ENCODE measurements around the gene KIF6.

The KIF6 gene

DNA sequence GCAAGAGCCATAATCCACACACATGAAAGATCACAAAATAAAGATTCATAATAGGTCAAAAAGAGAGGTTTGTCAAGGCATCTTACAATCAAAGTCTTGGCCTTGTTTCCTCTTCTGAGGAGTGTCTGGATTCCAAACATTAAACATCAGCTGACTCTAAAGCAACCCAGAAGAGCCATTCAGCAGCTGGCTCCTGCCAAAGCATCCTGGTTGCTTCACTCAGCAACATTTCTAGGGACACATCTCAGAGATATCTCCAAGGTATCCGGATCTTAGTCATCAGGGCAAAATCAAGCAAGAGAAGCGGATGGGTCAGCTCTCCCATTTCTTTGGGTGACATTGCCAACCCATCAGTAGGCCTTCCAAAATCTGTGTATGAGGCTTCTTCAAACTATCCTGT lies 139.6 kb downstream of the KIF6 start:
- no peak for DNase-seq

DNA sequence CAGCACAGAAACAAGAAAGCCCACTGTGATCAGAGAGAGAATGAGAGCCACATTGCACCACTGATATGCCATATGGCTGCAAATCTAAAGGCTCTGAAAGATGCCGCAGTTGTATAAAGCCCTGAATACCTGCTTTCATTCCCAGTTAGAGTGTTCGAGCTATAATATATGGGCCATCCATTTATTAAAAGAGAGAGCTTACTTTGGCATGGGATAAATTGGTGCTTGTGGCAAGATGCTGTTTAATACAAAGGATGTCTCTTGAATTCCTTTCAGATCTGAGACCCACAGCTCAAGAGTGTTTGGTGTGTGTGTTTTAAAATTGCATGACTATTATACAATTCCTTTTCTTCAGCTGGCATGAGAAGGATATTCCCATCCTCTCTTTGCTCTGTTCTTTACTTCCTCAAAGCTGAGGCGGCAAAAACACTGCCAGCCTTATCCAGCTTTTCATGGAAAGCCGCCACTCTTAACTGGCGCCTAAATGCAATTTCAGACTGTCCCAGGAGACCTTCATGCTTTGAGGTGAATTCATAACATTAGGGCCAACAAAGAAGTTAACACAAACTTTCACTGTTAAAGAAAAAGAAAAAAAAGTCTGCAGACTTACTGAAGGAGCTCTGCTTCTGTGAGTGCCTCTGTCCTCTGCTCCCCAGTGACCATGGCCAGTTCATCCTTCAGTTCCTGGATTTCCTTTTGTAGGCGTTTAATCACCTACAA lies 147.6 kb downstream of the KIF6 start:
- no peak for DNase-seq

DNA sequence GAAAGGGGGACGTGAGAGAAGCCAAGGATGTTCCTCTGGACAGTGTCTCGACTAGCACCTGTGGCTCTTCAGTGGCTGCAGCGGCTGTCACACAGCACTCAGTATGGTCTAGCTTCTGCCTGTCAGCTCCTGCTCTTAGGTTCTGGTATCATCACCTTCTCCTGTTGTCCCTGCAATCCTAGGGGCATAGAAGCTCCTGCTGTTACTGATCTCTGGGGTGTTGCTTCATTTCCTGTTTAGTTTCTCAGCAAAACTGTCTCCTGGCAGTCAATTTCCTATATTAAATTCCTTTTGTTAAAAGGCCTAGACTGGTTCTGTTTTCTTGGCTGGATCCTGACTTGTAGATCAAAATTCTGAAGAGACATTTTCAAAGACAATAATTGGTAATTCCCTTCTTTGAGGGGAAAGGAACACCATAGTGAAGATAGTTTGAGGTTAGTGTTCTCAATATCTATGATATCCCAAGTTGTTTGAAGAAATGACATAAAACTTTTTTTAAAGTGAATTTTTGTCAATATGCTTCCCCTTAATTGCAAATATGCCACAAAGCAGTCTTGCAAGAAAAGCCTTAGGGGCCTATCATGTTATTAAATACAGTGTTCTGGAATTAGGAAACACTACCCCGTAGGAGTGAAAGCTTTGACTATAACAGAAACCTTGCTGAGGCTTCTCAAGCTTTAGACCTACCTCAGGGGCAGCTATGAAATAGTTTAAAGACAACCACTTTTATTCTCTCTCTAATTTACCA lies 148.5 kb downstream of the KIF6 start:
- DNase-seq, result no peak

DNA sequence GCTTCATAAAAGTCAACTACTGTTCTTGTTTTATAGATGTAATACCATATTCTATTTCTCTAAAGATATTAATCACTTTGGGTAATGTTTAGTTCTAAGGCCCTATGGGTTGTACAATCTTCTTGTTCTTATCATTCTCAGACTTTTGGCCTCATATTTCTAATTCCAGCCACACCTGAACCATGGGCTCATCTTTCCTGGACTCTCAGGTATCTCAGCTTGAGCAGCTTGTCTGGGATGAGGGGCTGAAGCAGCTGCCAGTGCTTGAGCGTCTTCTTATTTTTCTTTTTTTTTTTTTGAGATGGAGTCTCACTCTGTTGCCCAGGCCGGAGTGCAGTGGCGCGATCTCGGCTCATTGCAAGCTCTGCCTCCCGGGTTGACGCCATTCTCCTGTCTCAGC lies 150.2 kb downstream of the KIF6 start:
- DNase-seq, result no peak

DNA sequence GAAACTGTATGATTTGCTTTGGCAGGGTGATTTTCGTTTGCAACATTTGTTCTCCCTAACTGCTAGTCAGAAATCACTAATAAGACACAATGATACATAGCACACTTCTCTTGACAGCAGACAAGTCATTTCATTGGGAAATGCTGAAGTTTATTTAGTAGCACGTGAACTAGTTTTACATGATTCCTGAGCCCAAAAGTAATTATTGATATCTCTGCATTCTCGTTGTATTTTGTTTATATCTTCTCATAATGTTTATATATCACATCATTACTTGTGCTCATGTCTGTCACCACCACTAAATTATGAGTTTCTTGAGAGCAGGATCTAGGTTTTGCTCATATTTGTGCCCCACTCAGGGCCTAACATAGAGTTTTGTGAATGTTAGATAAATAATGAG lies 151.7 kb downstream of the KIF6 start:
- no peak for DNase-seq

DNA sequence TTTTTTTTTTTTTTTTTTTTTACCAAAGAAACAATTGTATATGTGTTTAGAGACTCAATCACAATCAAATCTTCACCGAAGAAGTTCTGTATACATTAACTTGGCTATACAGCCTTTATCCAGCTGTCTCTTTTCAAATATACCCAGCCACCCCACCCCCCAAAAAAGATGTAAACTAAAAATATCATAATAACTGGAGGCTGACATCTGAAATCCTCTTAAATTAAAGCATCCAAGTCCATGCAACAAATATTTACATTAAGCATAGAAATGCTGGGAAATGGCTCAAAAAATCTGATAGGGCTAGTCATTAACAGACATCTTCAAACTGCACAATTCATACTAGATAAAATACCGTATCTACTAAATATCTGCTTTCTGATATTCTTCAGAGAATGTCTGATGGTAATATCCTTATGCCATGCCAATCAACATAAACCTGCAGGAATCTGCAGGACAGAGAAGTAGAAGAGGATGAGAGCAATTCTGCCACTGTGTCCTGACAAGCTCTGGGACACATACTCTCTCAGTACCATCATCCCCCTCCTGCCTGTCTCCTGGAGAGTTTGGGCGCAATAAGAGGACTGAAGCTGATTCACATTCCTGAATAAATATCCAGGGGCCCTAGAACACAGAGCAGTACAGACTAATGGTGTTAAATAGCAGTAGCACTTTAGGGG lies 152.4 kb downstream of the KIF6 start:
- no peak for DNase-seq

DNA sequence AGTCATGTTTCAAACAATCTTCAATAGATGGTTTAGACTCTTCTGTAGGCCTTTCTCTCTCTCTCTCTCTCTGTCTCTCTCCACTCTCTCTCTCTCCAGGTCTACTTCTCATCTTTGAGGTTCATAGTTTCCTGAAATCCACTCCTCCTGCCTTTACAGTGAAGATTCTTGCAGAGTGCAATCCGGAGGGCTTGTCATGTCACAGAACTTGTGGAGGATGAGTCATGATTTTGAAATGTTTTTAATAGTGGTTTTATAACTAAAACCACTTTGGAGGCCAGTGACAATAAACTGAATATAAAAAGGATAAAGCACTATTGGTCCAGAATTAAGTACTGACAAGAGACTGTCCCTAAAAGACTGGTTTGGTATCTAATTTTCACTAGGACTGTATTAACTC lies 156.3 kb downstream of the KIF6 start:
- no peak for DNase-seq

DNA sequence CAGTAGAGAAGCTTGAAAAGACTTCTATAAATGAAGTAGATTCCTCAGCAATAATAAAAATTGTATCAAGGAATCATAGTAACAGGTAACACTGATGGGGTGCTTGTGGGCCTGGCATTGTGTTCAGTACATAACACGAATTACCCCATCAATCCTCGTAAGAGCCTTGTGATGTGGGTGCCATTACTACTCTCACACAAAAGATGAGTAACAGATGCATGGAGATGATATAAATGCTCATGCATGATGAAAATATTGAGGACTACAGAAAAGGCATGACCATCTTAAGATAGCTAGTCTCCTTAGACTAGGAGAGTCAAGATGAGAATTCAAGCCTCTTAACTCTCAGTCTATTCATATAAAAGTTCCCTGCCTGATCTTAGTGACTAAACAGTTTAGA lies 158.1 kb downstream of the KIF6 start:
- DNase-seq, result no peak

DNA sequence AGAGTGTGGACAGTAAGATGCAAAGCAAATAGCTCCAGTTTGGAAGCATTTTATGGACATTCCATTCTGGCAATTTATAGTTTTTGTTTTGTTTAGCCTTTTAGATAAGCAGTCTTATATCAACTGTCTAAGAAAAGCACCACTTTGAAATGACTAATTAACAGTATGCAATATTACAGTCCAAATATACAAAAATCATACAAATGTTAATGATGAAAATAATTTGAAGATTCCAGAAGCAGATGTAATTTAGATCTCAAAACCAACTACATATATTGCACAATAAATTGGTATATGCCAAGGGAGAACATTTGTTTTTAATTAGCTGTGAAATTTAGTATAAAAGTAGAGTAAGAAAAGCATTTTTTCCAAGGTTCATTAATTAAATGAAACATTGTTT lies 158.8 kb downstream of the KIF6 start:
- no peak for DNase-seq

DNA sequence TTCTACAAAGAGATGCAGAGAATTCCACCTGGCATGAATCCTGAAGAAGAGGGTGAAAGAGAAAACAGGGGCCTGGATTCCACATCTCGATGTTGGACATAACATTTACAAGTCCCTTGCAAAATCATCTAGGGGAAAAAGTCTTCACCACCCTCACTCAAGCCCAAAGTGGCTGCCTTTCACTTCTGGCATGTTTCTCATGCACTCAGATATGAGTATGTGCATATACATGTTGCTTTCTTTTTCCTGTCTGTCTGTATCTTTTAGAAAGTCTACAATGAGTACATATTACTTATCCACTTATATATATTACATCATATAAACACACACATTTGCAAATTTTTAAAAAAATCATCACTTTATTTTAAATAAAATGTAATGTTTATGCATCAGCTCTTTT lies 159.3 kb downstream of the KIF6 start:
- DNase-seq, result no peak

DNA sequence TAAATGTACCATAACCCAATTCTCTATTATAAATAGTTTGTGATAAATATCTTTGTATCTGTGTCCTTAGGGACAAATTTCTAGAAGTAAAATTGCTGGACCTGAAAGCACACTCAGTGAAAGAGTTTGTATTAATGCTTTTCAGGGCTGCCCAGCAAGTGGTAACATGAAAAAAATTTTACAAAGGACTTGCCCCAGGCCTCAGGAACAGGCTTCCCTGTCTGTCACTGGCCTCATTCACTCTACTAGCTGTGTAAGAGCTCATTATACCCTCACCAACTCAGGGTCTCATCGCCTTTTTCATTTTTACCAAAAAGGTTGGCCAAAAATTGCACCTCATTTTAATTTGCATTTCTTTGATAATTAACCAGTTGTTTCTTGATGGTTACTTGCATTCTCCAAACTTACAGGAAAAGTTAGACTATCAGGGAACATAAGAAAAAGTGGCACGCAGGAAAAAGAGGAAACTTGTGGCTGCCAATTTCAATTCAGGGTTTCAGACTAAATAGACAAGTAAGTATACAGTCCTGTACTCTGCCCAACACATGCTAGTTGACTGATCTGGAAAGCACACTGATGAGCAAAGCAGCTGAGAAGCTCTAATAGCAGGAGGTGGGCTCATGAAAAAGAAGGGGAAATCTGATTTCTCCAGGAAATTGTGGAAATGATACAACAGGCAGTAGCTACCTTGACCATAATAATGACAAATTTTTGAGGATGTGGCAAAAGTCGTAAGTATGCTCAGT lies 161.5 kb downstream of the KIF6 start:
- DNase-seq, result no peak

DNA sequence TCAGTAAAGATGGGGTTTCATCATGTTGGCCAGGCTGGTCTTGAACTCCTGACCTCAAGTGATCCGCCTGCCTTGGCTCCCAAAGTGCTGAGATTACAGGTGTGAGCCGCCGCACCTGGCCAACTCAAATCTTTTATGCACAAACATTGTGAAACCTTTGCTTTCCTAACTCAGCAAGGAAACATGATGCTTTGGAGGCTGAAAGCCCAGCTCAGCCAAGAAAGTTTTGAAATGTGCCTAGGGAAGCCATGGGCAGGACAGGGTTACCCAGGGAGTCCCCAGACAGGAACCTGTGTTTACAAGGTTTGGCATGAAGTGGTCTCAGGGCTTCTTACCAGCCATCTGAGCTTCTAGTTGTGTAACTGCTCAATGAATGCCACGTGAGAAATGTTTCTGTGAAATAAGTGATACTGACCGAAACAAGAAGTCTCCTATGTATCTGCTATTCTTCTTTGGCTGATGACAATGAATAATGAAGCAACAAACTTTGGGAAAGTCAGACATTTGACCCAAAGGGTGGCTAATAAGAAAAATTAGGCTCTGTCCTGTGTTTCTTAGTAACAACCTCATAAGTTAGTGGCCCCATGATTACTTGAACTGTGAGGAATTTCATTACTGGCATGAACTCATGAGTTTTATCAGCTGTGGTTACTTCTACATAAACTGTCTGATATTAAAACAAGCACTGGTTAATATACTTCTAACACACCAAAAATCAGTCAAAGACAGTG lies 163.5 kb downstream of the KIF6 start:
- DNase-seq, result no peak

DNA sequence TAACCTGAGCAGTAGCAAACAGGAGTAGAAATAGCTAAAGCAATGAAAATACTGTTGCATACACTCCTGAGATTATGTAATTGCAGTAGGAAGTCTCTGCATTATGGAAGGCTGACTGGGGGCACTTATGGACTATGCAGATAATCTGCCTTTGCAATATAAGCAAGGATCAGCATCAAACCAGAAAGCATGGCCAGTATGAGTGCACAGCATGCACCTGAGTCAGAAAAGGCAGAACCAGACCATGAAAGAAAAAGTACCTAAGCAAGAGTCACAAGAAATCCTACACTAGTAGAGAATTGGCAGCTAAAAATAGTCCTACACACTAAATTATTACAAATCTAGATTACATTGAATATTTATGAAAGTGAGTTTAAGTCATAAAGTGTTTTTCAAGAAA lies 164.3 kb downstream of the KIF6 start:
- no peak for DNase-seq

DNA sequence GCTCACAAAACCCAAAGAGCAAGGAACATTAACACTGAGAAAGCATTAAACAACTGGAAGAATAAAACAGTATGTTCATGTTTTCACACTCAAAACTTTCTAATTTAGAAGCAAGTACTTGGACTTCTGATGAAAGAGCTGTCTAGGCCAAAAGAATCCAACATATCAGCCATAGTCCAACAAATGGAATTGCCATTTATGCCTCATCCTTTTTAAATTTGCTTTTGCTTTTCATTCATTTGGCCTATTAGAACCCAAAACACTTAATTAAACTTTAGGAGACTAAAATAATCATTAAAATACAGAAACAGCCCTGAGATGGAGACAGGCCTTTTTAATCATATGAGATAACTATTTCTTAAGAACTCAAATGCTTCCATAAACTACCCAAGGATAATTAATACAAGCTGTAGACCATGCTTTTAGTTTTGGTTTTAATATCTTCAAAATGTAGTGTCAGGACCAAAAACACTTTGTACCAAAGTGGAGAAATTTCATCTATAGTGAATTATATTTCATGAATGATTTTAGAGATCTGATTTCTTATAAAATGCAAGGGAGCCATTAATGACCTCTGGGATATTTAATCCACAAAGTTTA lies 166.5 kb downstream of the KIF6 start:
- DNase-seq, result no peak

DNA sequence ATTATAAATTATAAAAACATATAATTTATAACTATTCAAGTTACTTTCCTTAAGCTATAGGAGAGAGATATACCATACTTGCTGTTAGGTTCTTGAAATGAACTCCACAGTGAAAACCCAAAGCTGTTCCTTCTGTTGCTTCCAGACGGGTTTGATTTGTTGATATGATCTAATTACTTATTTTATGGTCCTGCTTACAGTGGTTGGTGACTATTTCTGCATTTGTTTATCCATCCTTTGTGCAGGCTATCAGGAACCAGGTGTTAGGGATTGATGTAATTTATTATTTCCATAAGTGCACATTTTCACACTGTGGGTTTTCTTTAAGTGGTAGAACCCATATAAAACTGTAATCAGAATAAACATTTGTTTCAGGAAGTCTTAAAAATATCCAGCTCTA lies 167.1 kb downstream of the KIF6 start:
- no peak for DNase-seq

DNA sequence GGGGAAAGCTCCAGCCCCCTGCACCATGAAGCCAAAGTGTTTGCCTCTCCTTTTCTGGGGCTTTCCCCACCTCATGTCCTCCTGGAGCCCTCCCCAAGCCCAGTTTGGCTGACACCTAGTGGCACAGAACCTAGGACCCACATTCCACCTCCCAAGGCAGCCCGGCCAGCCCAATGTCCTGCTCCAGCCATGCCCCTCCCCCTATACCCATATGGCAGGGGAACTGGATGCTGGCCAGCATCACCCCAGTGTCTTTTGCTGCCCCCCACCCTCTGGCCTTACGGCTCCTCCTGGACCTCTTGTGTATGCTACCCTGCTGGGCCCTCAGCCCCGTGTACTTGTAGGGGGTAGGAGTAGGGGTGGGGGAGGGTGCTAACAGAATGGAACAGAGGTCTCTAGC lies 170.1 kb downstream of the KIF6 start:
- DNase-seq, result no peak

DNA sequence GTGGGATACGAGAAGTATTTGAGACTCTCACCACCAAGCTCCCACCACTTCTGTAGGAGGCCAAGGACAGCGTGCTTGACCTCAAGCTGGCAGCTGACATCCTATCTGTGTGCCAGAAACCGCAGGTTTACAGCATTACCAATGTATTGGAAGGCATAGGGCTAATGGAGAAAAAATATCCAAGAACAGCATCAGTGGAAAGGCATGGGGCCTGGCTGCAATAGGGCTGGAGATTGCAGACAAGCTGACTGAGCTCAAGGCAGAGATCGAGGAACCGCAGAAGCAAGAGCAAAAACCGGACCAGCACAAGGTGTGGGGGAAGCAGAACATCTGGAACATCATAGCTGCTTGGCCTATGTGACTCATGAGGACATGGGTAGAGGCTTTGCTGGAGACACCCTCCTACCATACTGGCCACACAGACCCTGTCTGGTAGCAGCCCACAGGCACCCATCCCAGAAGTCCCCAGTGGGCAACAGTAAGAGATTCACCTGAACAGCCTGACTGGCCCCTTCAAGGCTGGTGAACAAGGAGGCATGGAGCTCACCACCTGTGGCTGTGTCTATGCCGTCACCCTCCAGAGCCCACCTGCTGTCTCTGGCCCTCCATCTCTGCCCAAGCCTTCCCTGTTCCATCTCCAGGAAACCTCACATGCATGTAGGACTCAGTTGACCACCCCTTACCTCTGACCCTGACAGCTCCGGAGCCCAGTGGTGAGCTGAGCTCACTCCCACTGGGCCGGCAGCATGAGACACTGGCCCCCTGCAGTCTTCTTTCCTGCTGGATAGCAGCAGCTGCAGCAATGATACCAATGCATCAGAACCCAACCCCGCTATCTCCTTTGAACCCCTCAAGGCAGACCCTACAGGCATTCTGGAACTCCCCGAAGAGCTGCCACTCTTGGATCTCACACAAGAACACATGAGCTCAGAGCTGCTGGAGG lies 171.1 kb downstream of the KIF6 start:
- no peak for DNase-seq

DNA sequence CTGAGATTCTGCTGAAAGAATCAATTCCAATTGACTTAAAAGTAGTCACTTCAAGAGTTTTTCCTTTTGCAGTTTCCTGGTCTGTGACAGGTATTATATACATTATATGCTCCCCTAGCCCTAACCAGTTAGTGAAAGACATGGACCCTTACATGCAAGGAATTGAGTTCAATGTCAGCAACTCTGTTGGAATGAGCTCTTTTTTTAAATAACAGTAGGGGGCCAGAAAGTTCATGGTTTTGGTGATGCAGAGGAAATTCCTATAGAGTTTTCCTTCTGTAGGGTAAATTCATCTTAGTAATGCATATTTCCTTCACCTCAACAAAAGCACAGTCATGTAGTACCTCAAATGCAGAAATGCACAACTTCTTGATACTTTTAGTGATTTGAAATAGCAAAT lies 172.2 kb downstream of the KIF6 start:
- DNase-seq, result no peak

DNA sequence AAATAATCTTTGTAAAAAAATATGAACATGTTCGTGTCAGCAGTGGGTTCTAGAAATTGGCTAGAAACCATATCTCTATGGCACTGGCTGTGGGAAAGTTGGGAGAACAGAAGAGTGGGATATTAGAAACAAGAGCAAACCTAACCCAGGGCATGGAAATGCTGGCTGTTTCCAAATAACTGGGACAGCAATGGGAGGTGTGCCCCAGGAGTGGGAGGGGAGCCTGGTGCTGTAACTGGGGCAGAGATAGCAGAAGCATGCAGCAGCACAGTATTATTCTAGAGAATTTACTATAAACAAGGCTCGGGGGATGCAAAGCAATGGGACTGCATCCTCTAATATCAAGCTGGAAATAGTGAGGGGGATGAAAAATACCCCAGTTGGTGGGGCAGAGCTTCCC lies 175.0 kb downstream of the KIF6 start:
- DNase-seq, result no peak

DNA sequence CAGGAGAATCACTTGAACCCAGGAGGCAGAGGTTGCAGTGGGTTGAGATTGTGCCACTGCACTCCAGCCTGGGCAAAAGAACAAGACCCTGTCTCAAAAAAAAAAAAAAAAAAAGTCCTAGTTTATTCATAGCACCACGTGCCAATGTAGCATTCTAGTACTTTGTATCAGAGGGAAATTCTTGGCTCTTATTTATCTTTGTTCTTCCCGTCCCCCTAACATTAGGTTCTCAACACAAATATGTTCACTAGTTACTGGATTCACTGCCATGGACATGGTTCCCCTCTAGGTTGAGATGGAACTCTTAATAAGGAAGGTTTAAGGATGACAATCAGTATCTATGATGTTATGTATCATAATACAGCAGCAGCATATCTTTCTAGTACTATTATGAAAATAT lies 178.5 kb downstream of the KIF6 start:
- no peak for DNase-seq

DNA sequence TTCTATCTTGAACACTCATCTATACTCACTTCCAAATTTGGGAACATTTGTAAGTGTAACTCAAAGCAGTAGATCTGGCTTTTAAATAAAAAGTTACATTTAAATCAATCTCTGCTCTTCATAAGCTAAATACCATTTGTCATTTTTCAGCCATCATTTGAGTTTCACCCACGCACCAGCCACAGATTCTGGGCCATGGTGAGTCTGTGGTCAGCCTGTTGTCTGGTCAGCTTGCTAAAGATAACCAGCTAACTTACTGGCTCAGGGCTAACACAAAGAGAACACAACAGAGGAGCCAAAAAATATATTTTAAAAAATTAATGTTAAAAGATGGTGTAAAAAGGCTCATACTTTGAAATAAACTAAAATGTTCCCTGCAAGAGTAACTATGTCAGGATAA lies 181.3 kb downstream of the KIF6 start:
- DNase-seq, result no peak

All from CD4-positive, alpha-beta T cell treated with Interleukin-12 subunit alpha and Interleukin-12 subunit beta, for 1 hour (primary cell).